ENCODE measurements around the gene EFR3B.
"Not testable (repeated sequence)": the region's sequence is repeated elsewhere in the genome, so short reads cannot be mapped to it uniquely, and the experiment has no call there.

EFR3B gene

GRCh38 chr2:25102352-25102751 lies 60.5 kb downstream of the EFR3B start:
- DNase-seq (ENCODE audit: low read depth in 4 of 4, low spot score in 1 of 4): peak; percentile 0 to 52 (median 20)

DNA sequence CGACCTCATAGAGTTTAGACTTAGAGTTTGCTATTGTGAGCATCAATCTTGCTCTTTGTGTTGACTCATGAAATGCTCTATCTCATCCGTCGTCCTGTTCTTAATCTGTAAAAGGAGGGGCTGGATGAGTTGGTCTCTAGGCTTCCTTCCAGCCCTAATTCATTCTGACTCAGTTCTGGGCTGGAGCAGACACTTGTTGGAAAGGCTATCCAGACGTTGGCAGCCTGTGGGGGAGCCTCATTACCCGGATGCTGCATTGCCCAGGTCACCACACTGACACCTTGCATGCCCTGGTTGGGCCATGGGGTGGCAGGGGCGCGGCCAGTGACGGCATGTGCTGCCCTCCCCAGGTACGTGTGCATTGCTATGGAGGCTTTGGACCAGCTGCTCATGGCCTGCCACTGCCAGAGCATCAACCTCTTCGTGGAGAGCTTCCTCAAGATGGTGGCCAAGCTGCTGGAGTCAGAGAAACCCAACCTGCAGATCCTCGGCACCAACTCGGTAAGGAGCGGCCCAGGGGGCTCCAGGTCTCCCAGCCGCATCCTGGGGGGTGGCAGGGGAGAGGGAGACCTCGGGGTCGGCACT lies 61.5 kb downstream of the EFR3B start:
- no peak for DNase-seq (ENCODE audit: low read depth in 4 of 4, low spot score in 1 of 4)

- no peak for DNase-seq (ENCODE audit: low read depth in 4 of 4, low spot score in 1 of 4)
Measured at GRCh38 chr2:25104736-25105135, 62.9 kb downstream of the EFR3B start.

DNA sequence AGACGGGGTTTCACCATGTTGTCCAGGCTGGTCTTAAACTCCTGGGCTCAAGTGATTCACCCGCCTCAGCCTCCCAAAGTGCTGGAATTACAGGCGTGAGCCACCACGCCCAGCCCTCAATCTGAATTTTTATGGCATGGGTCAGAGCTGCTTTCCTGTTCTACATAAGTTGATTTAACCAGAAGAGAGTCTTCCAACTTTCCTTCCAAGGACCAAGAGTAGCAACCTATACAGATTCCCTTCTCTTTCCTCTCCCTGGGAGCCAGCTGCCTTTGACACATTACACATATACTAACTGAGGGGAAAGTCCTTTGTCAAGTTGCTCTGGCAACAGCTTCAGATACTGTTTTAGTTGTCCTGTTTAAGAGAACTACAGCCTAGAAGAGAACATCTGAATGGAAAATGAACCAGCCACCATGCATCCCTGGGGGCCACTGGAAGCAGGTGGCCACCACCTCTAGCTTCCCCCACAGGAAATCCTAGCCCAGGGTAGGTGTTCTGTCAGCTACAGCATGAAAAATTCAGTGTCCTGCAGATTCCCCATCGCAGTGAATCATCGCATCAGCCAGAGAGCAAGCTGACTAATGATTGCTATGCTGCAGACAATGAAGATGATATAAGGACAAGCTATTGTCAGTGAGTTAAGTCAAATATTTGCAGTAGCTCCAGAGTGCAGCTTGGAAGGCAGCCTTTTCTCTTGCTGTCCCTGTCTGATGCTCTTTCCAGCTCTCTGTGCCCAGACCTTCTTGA lies 63.6 kb downstream of the EFR3B start:
- DNase-seq (ENCODE audit: low read depth in 4 of 4, low spot score in 1 of 4): peak in 1 of 4 experiments; percentile 14

DNA sequence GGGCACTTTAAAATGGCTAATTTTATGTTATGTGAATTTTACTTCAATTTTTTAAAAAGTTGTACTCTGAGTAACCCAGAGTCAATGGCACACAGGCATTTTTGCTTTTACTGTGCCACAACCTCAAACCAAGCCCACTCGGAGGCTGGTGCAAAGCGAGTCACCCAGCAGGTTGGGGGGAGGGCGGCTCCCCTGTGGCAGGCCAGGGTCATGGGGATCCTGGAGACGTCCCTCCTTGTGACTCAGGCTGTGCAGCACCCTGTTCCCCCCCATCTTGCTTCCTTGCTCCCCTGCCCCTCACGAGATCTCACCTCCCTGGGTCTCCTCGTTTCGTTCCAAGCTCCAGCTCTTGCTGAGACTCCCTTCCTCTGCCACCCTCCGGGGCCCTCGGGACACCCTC lies 67.9 kb downstream of the EFR3B start:
- no peak for DNase-seq (ENCODE audit: low read depth in 4 of 4, low spot score in 1 of 4)

DNA sequence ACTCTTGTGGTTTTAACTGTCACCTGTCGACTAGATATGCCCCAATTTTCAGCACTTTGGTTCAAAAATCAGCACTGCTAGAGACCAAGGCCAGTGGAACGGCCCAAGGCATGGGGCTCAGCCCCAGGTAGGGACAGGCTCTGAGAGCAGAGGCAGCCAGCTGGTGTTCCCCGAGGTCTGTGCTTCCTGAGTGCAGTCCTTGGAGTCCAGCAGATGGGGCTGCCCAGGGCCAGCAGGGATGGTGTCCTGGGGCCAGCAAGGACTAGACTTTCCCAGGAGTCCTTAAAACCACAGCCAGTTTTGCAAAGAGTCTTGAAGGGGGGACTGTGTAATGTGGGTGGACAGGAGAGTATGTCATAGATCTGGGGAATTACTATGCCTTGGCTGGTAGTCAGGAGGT lies 70.2 kb downstream of the EFR3B start:
- DNase-seq (ENCODE audit: low read depth in 4 of 4, low spot score in 1 of 4): no peak

- no peak for DNase-seq (ENCODE audit: low read depth in 4 of 4, low spot score in 1 of 4)
Measured at GRCh38 chr2:25115249-25115883, 73.5 kb downstream of the EFR3B start.

GRCh38 chr2:25115902-25116301 lies 74.0 kb downstream of the EFR3B start:
- no peak for DNase-seq (ENCODE audit: low read depth in 4 of 4, low spot score in 1 of 4)

- no peak for DNase-seq (ENCODE audit: low read depth in 4 of 4, low spot score in 1 of 4)
Measured at GRCh38 chr2:25116956-25117355, 75.1 kb downstream of the EFR3B start.

DNA sequence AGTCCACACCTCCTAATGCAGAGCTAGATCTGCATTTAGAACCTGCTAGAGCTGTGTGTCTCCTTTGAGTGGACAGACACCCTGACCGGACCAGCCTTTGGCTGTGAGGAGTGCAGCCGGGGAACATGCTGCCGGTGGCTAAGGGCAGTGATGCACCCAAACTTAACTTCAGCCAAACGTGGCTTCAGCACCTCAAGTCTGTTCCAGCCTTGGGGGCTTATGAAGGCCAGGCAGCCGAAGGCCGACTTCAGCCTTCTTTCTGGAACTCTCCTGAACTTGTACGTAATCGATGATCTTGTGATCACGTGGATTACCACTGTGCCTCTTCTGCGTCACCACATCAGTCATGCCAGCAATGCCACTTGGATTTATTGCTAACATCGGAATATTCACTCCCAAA lies 77.4 kb downstream of the EFR3B start:
- no peak for DNase-seq (ENCODE audit: low read depth in 4 of 4, low spot score in 1 of 4)

DNA sequence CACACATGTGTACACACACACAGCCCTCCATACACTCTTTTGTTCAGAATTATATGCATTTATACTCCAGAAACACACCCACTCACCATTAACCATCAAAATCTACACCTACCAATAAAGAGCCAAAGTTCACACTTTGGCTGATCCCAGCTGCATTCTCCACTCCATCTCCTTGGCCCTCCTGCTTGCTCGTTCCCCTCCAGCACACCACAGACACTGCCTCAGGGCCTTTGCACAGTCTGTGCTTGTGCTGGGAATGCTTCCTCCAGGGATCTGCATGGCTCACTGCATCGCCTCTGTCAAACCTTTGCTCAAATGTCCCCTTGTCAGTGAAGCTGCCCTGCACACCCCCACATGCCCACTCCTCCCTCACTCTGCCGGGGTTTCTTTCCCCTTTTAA lies 80.5 kb downstream of the EFR3B start:
- DNase-seq (ENCODE audit: low read depth in 4 of 4, low spot score in 1 of 4): no peak

GRCh38 chr2:25123682-25124081 lies 81.8 kb downstream of the EFR3B start:
- DNase-seq (ENCODE audit: low read depth in 4 of 4, low spot score in 1 of 4): no peak

DNA sequence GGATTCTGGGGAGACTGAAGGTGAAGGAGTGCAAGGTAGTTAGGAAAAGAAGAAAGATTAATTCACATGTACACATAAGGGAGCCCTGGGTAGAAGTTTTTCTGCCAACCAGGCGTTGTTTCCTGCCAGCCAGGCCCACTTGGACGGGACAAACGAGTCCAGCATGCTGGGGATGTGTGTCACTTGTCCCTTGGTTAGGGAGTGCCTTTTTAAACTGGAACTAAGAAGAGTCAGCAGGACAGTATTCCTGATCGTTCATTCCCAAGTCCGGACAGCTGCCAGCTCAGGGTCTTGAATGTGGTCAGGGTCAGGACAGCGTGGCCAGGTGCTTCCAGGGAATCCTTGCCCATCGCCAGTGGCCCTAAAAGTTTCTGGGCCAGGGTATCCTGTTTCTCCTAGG lies 83.3 kb downstream of the EFR3B start:
- DNase-seq (ENCODE audit: low read depth in 4 of 4, low spot score in 1 of 4): no peak

- no peak for DNase-seq (ENCODE audit: low read depth in 4 of 4, low spot score in 1 of 4)
Measured at GRCh38 chr2:25125976-25126375, 84.1 kb downstream of the EFR3B start.

DNA sequence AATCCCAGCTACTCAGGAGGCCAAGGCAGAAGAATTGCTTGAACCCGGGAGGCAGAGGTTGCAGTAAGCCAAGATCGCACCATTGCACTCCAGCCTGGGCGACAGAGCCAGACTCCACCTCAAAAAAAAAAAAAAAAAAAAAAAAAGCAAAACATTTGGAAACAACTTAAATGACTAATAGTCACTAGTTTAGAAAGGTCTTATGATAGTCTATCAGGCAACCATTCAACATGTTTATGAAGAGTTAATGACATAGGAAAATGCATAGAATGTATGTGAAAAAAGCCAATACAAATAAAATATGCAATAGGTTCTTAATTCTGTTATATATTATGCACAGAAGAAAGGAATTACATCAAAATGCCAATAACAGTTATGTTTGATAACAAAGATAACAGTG lies 85.2 kb downstream of the EFR3B start:
- DNase-seq (ENCODE audit: low read depth in 4 of 4, low spot score in 1 of 4): not testable (repeated sequence)

GRCh38 chr2:25127646-25128045 lies 85.8 kb downstream of the EFR3B start:
- no peak for DNase-seq (ENCODE audit: low read depth in 4 of 4, low spot score in 1 of 4)

GRCh38 chr2:25129901-25130520 lies 88.1 kb downstream of the EFR3B start:
- no peak for DNase-seq (ENCODE audit: low read depth in 4 of 4, low spot score in 1 of 4)

- DNase-seq (ENCODE audit: low read depth in 4 of 4, low spot score in 1 of 4): no peak
Measured at GRCh38 chr2:25131253-25131566, 89.3 kb downstream of the EFR3B start.

DNA sequence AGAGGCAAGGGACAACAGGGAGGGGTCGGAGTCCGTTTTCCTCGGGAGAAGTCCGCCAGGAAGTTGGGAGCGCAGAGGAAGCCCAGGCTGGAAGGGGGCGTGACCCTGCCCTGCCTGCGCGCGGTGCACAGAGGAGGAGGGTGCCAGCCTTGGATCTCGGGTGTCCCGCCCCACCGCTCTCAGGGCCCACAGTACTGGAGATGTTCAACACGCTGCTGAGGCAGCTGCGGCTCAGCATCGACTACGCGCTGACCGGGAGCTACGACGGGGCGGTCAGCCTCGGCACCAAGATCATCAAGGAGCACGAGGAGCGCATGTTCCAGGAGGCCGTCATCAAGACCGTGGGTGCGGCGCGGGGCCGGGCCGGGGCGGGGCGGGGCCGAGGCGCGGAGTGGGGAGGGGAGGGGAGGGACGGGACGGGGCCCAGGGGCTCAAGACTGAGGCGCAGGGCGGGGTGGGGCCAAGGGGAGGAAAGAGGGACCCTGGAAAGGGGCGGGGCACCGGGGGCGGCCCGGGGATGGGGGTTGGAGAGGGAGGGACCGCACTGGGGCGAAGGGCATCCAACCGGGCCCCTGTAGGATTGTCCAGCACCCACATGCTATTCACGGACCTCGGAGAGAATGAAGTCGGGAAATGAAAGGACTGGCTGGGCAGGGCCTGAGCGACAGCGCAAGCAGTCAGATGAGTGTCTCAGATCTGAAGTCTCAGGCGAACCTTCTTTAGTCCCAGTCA lies 89.9 kb downstream of the EFR3B start:
- DNase-seq (ENCODE audit: low read depth in 4 of 4, low spot score in 1 of 4): no peak

GRCh38 chr2:25132299-25132635 lies 90.4 kb downstream of the EFR3B start:
- DNase-seq (ENCODE audit: low read depth in 4 of 4, low spot score in 1 of 4): no peak

- DNase-seq (ENCODE audit: low read depth in 4 of 4, low spot score in 1 of 4): no peak
Measured at GRCh38 chr2:25132693-25133092, 90.8 kb downstream of the EFR3B start.

DNA sequence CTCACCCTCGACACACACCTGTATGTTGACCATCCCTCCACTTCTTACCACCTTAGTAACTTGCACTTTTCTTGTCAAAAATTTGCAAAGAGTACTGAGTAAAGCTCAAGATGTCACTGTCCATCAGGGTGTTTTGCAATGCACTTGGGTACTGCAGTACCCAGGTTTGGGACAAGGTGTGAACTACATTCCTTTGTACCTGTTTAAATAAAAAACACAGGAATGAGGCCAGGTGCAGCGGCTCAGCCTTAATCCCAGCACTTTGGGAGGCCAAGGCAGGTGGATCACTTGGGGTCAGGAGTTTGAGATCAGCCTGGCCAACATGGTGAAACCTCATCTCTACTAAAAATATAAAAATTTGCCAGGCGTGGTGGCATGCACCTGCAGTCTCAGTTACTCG lies 98.7 kb downstream of the EFR3B start:
- DNase-seq (ENCODE audit: low read depth in 4 of 4, low spot score in 1 of 4): not testable (repeated sequence)

Data from stimulated activated CD4-positive, alpha-beta T cell treated with anti-CD3 and anti-CD28 coated beads, Interleukin-1b, Interleukin-23, amount 100 ng/mL, for 24 hours (primary cell).